ENCODE data around the gene SYT13. TPM values are rescaled to one million over a fixed set of nuclear protein-coding genes. Genes with fewer than 3 reads are reported as not detected.

Gene SYT13
- total RNA-seq, 1 donor from 2014 or later, result not detected

- H3K27me3 ChIP-seq, result no peaks in the 10 kb centered on the region
- no peaks in the 10 kb centered on the region for H3K9me3 ChIP-seq
- no peak for TF ChIP-seq CTCF (IDR thresholded peaks at IDR 0.05)
- intact Hi-C loops (cut with DNase I), result no loop called here
- no peaks in the 10 kb centered on the region for H3K36me3 ChIP-seq
- DNase-seq (ENCODE audit: low spot score in 2 of 2), result no peak
- no peak overlapping the region for H3K4me3 ChIP-seq
- no peaks in the 10 kb centered on the region for H3K4me1 ChIP-seq
- no peak overlapping the region for H3K27ac ChIP-seq
These were observed 13.4 kb downstream of the SYT13 start for GRCh38 chr11:45272701-45273100.

- TF ChIP-seq CTCF (IDR thresholded peaks at IDR 0.05), result no peak
- Histone ChIP-seq H3K36me3 (no peaks in the 10 kb centered on the region), H3K27me3 (no peaks in the 10 kb centered on the region), H3K4me3 (no peak overlapping the region), H3K27ac (no peak overlapping the region), H3K4me1 (no peaks in the 10 kb centered on the region), H3K9me3 (no peaks in the 10 kb centered on the region)
- no peak for DNase-seq (ENCODE audit: low spot score in 2 of 2)
- intact Hi-C loops (cut with DNase I), result no loop called here
These were observed 15.0 kb downstream of the SYT13 start for GRCh38 chr11:45270946-45271716.

- no peaks in the 10 kb centered on the region for H3K27me3 ChIP-seq
- H3K4me1 ChIP-seq, result no peaks in the 10 kb centered on the region
- H3K9me3 ChIP-seq, result no peaks in the 10 kb centered on the region
- intact Hi-C loops (cut with DNase I), result no loop called here
- no peak overlapping the region for H3K4me3 ChIP-seq
- TF ChIP-seq CTCF (IDR thresholded peaks at IDR 0.05), result no peak
- H3K36me3 ChIP-seq, result no peaks in the 10 kb centered on the region
- DNase-seq (ENCODE audit: low spot score in 2 of 2), result no peak
- H3K27ac ChIP-seq, result no peak overlapping the region
These were observed 16.5 kb downstream of the SYT13 start for GRCh38 chr11:45269678-45270077.

- H3K4me3 ChIP-seq, result no peak overlapping the region
- no peaks in the 10 kb centered on the region for H3K9me3 ChIP-seq
- no peak for TF ChIP-seq CTCF (IDR thresholded peaks at IDR 0.05)
- no peak for DNase-seq (ENCODE audit: low spot score in 2 of 2)
- H3K27me3 ChIP-seq, result no peaks in the 10 kb centered on the region
- no peak overlapping the region for H3K27ac ChIP-seq
- no peaks in the 10 kb centered on the region for H3K4me1 ChIP-seq
- no peaks in the 10 kb centered on the region for H3K36me3 ChIP-seq
- intact Hi-C loops (cut with DNase I), result no loop called here
These were observed 18.4 kb downstream of the SYT13 start for GRCh38 chr11:45267652-45268299.

GRCh38 chr11:45267052-45267451 lies 19.1 kb downstream of the SYT13 start:
- Histone ChIP-seq H3K9me3 (no peaks in the 10 kb centered on the region), H3K27me3 (no peaks in the 10 kb centered on the region), H3K36me3 (no peaks in the 10 kb centered on the region), H3K27ac (no peak overlapping the region), H3K4me3 (no peak overlapping the region), H3K4me1 (no peaks in the 10 kb centered on the region)
- intact Hi-C loops (cut with DNase I), result no loop called here
- DNase-seq (ENCODE audit: low spot score in 2 of 2), result no peak
- no peak for TF ChIP-seq CTCF (IDR thresholded peaks at IDR 0.05)
